ENCODE results near the gene EHHADH.

Gene EHHADH

DNA sequence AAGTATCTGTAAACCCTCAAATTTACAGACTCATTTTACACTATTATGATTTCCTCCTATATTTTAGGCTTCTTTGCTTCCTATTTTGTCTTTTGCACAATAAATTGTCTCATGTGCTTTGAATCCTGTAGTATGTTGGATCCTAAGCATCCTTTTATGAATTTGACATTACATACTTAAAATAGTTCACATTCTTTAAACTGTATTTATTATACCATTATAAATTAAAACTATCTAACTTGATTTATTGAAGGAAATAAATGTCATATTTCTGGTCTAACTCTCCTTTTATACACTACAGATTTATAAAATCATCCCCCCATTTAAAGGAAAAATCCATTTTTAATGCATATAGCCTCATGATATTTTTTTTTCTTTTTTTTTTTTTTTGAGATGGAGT lies 32.6 kb downstream of the EHHADH start:
- TF ChIP-seq, protein P1, sequence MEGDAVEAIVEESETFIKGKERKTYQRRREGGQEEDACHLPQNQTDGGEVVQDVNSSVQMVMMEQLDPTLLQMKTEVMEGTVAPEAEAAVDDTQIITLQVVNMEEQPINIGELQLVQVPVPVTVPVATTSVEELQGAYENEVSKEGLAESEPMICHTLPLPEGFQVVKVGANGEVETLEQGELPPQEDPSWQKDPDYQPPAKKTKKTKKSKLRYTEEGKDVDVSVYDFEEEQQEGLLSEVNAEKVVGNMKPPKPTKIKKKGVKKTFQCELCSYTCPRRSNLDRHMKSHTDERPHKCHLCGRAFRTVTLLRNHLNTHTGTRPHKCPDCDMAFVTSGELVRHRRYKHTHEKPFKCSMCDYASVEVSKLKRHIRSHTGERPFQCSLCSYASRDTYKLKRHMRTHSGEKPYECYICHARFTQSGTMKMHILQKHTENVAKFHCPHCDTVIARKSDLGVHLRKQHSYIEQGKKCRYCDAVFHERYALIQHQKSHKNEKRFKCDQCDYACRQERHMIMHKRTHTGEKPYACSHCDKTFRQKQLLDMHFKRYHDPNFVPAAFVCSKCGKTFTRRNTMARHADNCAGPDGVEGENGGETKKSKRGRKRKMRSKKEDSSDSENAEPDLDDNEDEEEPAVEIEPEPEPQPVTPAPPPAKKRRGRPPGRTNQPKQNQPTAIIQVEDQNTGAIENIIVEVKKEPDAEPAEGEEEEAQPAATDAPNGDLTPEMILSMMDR (conservative IDR thresholded peaks at IDR 0.05; ENCODE audit: low read length) = no peak
- TF ChIP-seq EZH2phosphoT487 (IDR thresholded peaks at IDR 0.05; ENCODE audit: borderline replicate concordance) = no peak

DNA sequence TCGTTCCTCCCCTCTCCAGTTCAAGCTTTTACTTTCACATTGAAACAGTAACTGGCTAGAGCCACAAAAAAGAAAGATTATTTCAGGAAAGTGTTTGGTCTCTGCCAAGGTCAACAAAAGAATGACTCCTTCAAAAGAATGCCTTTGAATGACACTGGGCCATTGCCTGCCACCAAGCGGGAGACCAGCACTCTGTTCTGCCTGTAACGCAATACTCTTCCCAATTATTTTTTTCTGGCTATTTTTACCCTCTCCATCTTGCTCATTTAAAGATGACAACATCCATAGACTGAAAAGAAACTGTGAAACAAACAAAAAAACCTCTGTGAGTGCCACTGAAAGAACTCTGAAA lies 37.3 kb downstream of the EHHADH start:
- no peak overlapping the region for H3K9ac ChIP-seq (ENCODE audit: low read depth, low read length, poor library complexity, severe bottlenecking)
- no peak overlapping the region for H2AFZ ChIP-seq (ENCODE audit: low read length)
- H3K4me3 ChIP-seq (ENCODE audit: low read length, poor library complexity, severe bottlenecking) = no peak overlapping the region
- H3K9me2 ChIP-seq (replicated peaks; ENCODE audit: low read depth, low read length) = no peaks in the 10 kb centered on the region
- H3K27me3 ChIP-seq (ENCODE audit: insufficient read depth, low read length, poor library complexity, severe bottlenecking) = no peaks in the 10 kb centered on the region
- no peak overlapping the region for H3K4me2 ChIP-seq (ENCODE audit: low read depth, low read length, poor library complexity, severe bottlenecking)
- no peaks in the 10 kb centered on the region for H3K9me3 ChIP-seq (ENCODE audit: insufficient read depth, low read depth, low read length)
- no peaks in the 10 kb centered on the region for H3K79me2 ChIP-seq (ENCODE audit: insufficient read depth, low read length)
- no peaks in the 10 kb centered on the region for H3F3A ChIP-seq (ENCODE audit: low read depth)
- H3K4me1 ChIP-seq (ENCODE audit: insufficient read depth, low read length, poor library complexity, severe bottlenecking) = no peaks in the 10 kb centered on the region
- TF ChIP-seq EZH2phosphoT487 (IDR thresholded peaks at IDR 0.05; ENCODE audit: borderline replicate concordance) = no peak
- TF ChIP-seq, protein P1 (conservative IDR thresholded peaks at IDR 0.05; ENCODE audit: low read length) = no peak
- no peaks in the 10 kb centered on the region for H3K36me3 ChIP-seq (ENCODE audit: insufficient read depth, low read length)
- H4K20me1 ChIP-seq (ENCODE audit: insufficient read depth, low read length, poor library complexity, severe bottlenecking) = no peaks in the 10 kb centered on the region

More for the DNA sequence above, 32.6 kb downstream of the EHHADH start:
- Histone ChIP-seq H3F3A (ENCODE audit: low read depth) (no peaks in the 10 kb centered on the region), H3K4me3 (ENCODE audit: low read length, poor library complexity, severe bottlenecking) (no peak overlapping the region), H3K4me1 (ENCODE audit: insufficient read depth, low read length, poor library complexity, severe bottlenecking) (no peaks in the 10 kb centered on the region), H3K4me2 (ENCODE audit: low read depth, low read length, poor library complexity, severe bottlenecking) (no peak overlapping the region), H3K9me2 (replicated peaks; ENCODE audit: low read depth, low read length) (no peaks in the 10 kb centered on the region), H3K9ac (ENCODE audit: low read depth, low read length, poor library complexity, severe bottlenecking) (no peak overlapping the region), H3K36me3 (ENCODE audit: insufficient read depth, low read length) (no peaks in the 10 kb centered on the region), H3K79me2 (ENCODE audit: insufficient read depth, low read length) (no peaks in the 10 kb centered on the region), H4K20me1 (ENCODE audit: insufficient read depth, low read length, poor library complexity, severe bottlenecking) (no peaks in the 10 kb centered on the region), H3K27me3 (ENCODE audit: insufficient read depth, low read length, poor library complexity, severe bottlenecking) (no peaks in the 10 kb centered on the region), H3K9me3 (ENCODE audit: insufficient read depth, low read depth, low read length) (no peaks in the 10 kb centered on the region), H2AFZ (ENCODE audit: low read length) (no peak overlapping the region)

DNA sequence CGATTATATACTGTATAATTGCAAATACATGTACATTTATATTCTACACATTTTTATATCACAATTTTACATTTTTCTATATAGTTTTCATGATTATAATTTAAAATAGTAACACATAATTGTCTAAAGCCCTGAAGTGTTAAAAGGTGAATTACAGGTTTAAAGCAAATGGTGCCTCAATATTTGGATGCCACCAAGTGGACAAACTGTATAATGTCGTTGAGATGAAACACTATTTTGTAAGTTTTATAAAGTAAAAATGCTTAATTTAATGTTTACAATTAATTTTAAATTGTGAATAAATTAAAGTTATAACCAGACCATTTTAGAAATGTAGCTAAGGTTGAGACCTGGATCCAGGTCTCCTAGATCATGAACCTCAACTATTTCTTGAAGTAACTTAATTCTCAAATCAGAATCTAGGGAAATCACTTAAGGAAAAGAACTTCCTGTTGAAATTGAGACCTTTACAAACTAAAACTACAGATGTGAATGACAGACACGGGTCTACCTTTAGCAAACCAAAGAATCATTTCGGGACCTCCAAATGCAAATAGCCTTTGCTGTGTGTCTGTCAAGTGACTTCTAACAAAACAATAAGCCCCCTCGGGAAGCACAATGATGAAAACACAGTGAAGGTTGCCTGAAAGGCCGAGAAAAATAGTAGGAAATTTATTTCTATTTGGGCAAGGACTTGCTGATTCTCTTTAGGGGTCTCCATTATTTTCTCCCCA lies 37.8 kb downstream of the EHHADH start:
- TF ChIP-seq, protein P1 (conservative IDR thresholded peaks at IDR 0.05; ENCODE audit: low read length) = peak; percentile 62
- no peak for TF ChIP-seq EZH2phosphoT487 (IDR thresholded peaks at IDR 0.05; ENCODE audit: borderline replicate concordance)
- no peaks in the 10 kb centered on the region for H3K36me3 ChIP-seq (ENCODE audit: insufficient read depth, low read length)
- H3F3A ChIP-seq (ENCODE audit: low read depth) = no peaks in the 10 kb centered on the region
- no peak overlapping the region for H3K4me3 ChIP-seq (ENCODE audit: low read length, poor library complexity, severe bottlenecking)
- no peaks in the 10 kb centered on the region for H3K9me2 ChIP-seq (replicated peaks; ENCODE audit: low read depth, low read length)
- 0 out of 2 replicates have a peak overlapping the region, but pooled peaks have one; percentile 22 for H2AFZ ChIP-seq (ENCODE audit: low read length)
- H3K9me3 ChIP-seq (ENCODE audit: insufficient read depth, low read depth, low read length) = no peaks in the 10 kb centered on the region
- H3K4me2 ChIP-seq (ENCODE audit: low read depth, low read length, poor library complexity, severe bottlenecking) = no peak overlapping the region
- H3K79me2 ChIP-seq (ENCODE audit: insufficient read depth, low read length) = no peaks in the 10 kb centered on the region
- no peaks in the 10 kb centered on the region for H3K27me3 ChIP-seq (ENCODE audit: insufficient read depth, low read length, poor library complexity, severe bottlenecking)
- no peak overlapping the region for H3K9ac ChIP-seq (ENCODE audit: low read depth, low read length, poor library complexity, severe bottlenecking)
- H3K4me1 ChIP-seq (ENCODE audit: insufficient read depth, low read length, poor library complexity, severe bottlenecking) = no peaks in the 10 kb centered on the region
- H4K20me1 ChIP-seq (ENCODE audit: insufficient read depth, low read length, poor library complexity, severe bottlenecking) = no peaks in the 10 kb centered on the region
